Measurements from ENCODE around the gene DOK6.

DNA sequence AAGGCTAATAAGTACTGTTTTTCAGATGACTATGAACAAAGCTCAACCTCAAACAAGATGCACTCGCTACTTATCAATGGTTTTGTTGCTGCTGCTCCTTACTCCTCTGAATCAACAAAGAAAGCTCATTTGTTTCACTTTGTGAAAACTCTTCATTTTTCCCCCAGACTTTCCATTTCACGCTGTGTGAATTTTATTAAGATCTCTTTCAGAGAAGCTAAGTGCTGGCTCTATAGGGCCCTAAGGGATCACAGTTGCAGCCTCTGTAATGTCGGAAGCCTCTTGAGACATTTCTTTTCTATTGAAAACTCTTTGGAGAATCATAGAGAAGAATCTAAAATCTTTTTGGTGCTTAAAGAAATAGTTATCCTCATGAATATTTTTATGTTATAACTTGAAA is 337.2 kb downstream of the DOK6 start:
- TF ChIP-seq POLR2A (IDR thresholded peaks at IDR 0.05) (no peak), POLR2AphosphoS5 (IDR thresholded peaks at IDR 0.05) (no peak)
